MM.1S (cell line): ENCODE results near the gene BTBD19.
"Not testable (repeated sequence)": the region's sequence is repeated elsewhere in the genome, so short reads cannot be mapped to it uniquely, and the experiment has no call there.

Experiments used
- DNase-seq: peaks from one replicate; pipeline ENCODE4 v3.0.0-alpha.2; 2015
- H2AFZ ChIP-seq: fragments of 300-600 bp; sonication (generic); 2 replicates; pipeline ENCODE4 v1.6.0; 2016; ENCODE audit warnings: antibody characterized with exemption, low read length
- H3F3A ChIP-seq: fragments of 300-600 bp; sonication (generic); 2 replicates; pipeline ENCODE4 v1.6.1; 2016; ENCODE audit warnings: mild to moderate bottlenecking, antibody characterized with exemption, low read length, moderate library complexity, mixed read lengths; ENCODE audit not compliant: insufficient read depth
- H3K27ac ChIP-seq: fragments of 300-600 bp; sonication (generic); 2 replicates; pipeline ENCODE4 v1.5.1; 2016; ENCODE audit warnings: mild to moderate bottlenecking, low read length
- H3K27me3 ChIP-seq: fragments of 300-600 bp; sonication (generic); replicated peaks from 2 replicates; pipeline ENCODE4 v1.6.0; 2016; ENCODE audit warnings: low read length; ENCODE audit not compliant: insufficient read depth
- H3K36me3 ChIP-seq: fragments of 300-600 bp; sonication (generic); replicated peaks from 2 replicates; pipeline ENCODE4 v1.6.1; 2016; ENCODE audit warnings: mild to moderate bottlenecking, low read length, mixed read lengths; ENCODE audit not compliant: insufficient read depth
- H3K4me1 ChIP-seq: fragments of 300-600 bp; sonication (generic); 2 replicates; pipeline ENCODE4 v1.6.1; 2016; ENCODE audit warnings: low read length, mixed read lengths
- H3K4me2 ChIP-seq: fragments of 300-600 bp; sonication (generic); 2 replicates; pipeline ENCODE4 v1.6.0; 2016; ENCODE audit warnings: low read depth, low read length
- H3K4me3 ChIP-seq: fragments of 300-600 bp; sonication (generic); 2 replicates; pipeline ENCODE4 v1.5.1; 2016; ENCODE audit warnings: low read length, mixed read lengths
- H3K79me2 ChIP-seq: fragments of 300-600 bp; sonication (generic); 2 replicates; pipeline ENCODE4 v1.6.1; 2016; ENCODE audit warnings: mixed run types, low read length, mixed read lengths
- H3K9ac ChIP-seq: fragments of 300-600 bp; sonication (generic); 2 replicates; pipeline ENCODE4 v1.6.1; 2016; ENCODE audit warnings: low read length, mixed read lengths
- H3K9me2 ChIP-seq: fragments of 300-600 bp; sonication (generic); replicated peaks from 2 replicates; pipeline ENCODE4 v1.6.1; 2016; ENCODE audit warnings: mild to moderate bottlenecking, low read length, mixed read lengths; ENCODE audit not compliant: insufficient read depth
- H3K9me3 ChIP-seq: fragments of 300-600 bp; sonication (generic); replicated peaks from 2 replicates; pipeline ENCODE4 v1.6.1; 2016; ENCODE audit warnings: mild to moderate bottlenecking, low read length, mixed read lengths; ENCODE audit not compliant: insufficient read depth
- H4K20me1 ChIP-seq: fragments of 300-600 bp; sonication (generic); 2 replicates; pipeline ENCODE4 v1.6.1; 2016; ENCODE audit warnings: mild to moderate bottlenecking, low read length, moderate library complexity, mixed read lengths; ENCODE audit not compliant: insufficient read depth
- CTCF ChIP-seq: fragments of 300-600 bp; sonication (generic); IDR thresholded peaks from 2 replicates; pipeline ENCODE4 v1.5.1; 2016; ENCODE audit warnings: antibody characterized with exemption, low read length, mixed read lengths
- EZH2 ChIP-seq: fragments of 300-600 bp; sonication (generic); optimal IDR thresholded peaks from 2 replicates; pipeline ENCODE3; 2017; ENCODE audit warnings: low read depth, mild to moderate bottlenecking, antibody characterized with exemption, low read length, mixed read lengths
- EZH2phosphoT487 ChIP-seq: fragments of 300-600 bp; sonication (generic); IDR thresholded peaks from 2 replicates; pipeline ENCODE4 v1.6.1; 2018; ENCODE audit warnings: antibody characterized with exemption, low read length

The BTBD19 gene

GRCh38 chr1:44790968-44791801 lies 17.1 kb upstream of the BTBD19 start:
- DNase-seq = no peak
- no peaks in the 10 kb centered on the region for H3F3A ChIP-seq
- no peak for TF ChIP-seq CTCF
- no peak for TF ChIP-seq EZH2
- no peak for TF ChIP-seq EZH2phosphoT487

GRCh38 chr1:44792736-44793502 lies 15.4 kb upstream of the BTBD19 start:
- no peak for DNase-seq
- Histone ChIP-seq H3K9me2 (no peaks in the 10 kb centered on the region), H3K4me2 (no peak overlapping the region), H3K9ac (no peak overlapping the region), H3K79me2 (no peaks in the 10 kb centered on the region), H3K36me3 (no peaks in the 10 kb centered on the region), H4K20me1 (no peaks in the 10 kb centered on the region), H3K4me3 (no peak overlapping the region), H3K27ac (no peak overlapping the region), H3K4me1 (no peaks in the 10 kb centered on the region), H3K9me3 (no peaks in the 10 kb centered on the region), H3K27me3 (no peaks in the 10 kb centered on the region), H2AFZ (no peak overlapping the region), H3F3A (no peaks in the 10 kb centered on the region)
- TF ChIP-seq EZH2 = no peak

More at GRCh38 chr1:44790968-44791801, 17.1 kb upstream of the BTBD19 start:
- no peak overlapping the region for H3K27ac ChIP-seq
- H2AFZ ChIP-seq = no peak overlapping the region
- no peaks in the 10 kb centered on the region for H3K36me3 ChIP-seq
- H4K20me1 ChIP-seq = no peaks in the 10 kb centered on the region
- H3K9me2 ChIP-seq = no peaks in the 10 kb centered on the region
- no peaks in the 10 kb centered on the region for H3K4me1 ChIP-seq
- no peaks in the 10 kb centered on the region for H3K79me2 ChIP-seq
- H3K9ac ChIP-seq = no peak overlapping the region
- H3K4me2 ChIP-seq = no peak overlapping the region
- no peaks in the 10 kb centered on the region for H3K27me3 ChIP-seq
- H3K4me3 ChIP-seq = no peak overlapping the region
- no peaks in the 10 kb centered on the region for H3K9me3 ChIP-seq

GRCh38 chr1:44797886-44798285 lies 10.4 kb upstream of the BTBD19 start:
- not testable (repeated sequence) for H3K36me3 ChIP-seq, H3K4me1 ChIP-seq, H3K4me2 ChIP-seq, H3F3A ChIP-seq, H3K9ac ChIP-seq, H3K27ac ChIP-seq, H3K79me2 ChIP-seq, H4K20me1 ChIP-seq, H3K27me3 ChIP-seq, H3K9me2 ChIP-seq, DNase-seq, H2AFZ ChIP-seq, H3K4me3 ChIP-seq, H3K9me3 ChIP-seq

GRCh38 chr1:44798481-44799365 lies 9.6 kb upstream of the BTBD19 start:
- Histone ChIP-seq H2AFZ (peak overlapping the region; percentile 9; the same call in 1 of the 2 replicates), H3K36me3 (no peaks in the 10 kb centered on the region)

More at GRCh38 chr1:44798481-44799365, 9.6 kb upstream of the BTBD19 start:
- Histone ChIP-seq H3K4me2 (no peak overlapping the region), H3K27ac (no peak overlapping the region), H3F3A (peaks cover 5% of the 10 kb centered on the region; the same call in 1 of the 2 replicates), H4K20me1 (no peaks in the 10 kb centered on the region), H3K4me1 (peaks cover 4% of the 10 kb centered on the region; the same call in 1 of the 2 replicates), H3K9me2 (no peaks in the 10 kb centered on the region), H3K79me2 (peaks cover 5% of the 10 kb centered on the region; the same call in 1 of the 2 replicates), H3K9ac (no peak overlapping the region), H3K4me3 (no peak overlapping the region), H3K9me3 (no peaks in the 10 kb centered on the region), H3K27me3 (no peaks in the 10 kb centered on the region)
- no peak for TF ChIP-seq EZH2
- no peak for TF ChIP-seq EZH2phosphoT487
- no peak for TF ChIP-seq CTCF
- DNase-seq = no peak
